ENCODE measurements around the gene ABL1. TPM values are rescaled to one million over a fixed set of nuclear protein-coding genes. Genes with fewer than 3 reads are reported as not detected.

The ABL1 gene
- total RNA-seq, 1 donor from 2014 or later = 92.4 TPM

GRCh38 chr9:130870491-130871381 is 35.7 kb downstream of the ABL1 start:
- no peak for DNase-seq (ENCODE audit: low spot score)

GRCh38 chr9:130871395-130872062 is 36.5 kb downstream of the ABL1 start:
- DNase-seq (ENCODE audit: low spot score) = no peak

- no peak for DNase-seq (ENCODE audit: low spot score)
Observed at GRCh38 chr9:130872093-130872492, 37.0 kb downstream of the ABL1 start.

GRCh38 chr9:130872508-130872907 is 37.5 kb downstream of the ABL1 start:
- no peak for DNase-seq (ENCODE audit: low spot score)

GRCh38 chr9:130872912-130873503 is 38.0 kb downstream of the ABL1 start:
- DNase-seq (ENCODE audit: low spot score) = no peak

GRCh38 chr9:130873966-130874365 is 38.9 kb downstream of the ABL1 start:
- DNase-seq (ENCODE audit: low spot score) = no peak

GRCh38 chr9:130874783-130875182 is 39.7 kb downstream of the ABL1 start:
- no peak for DNase-seq (ENCODE audit: low spot score)

GRCh38 chr9:130877300-130877699 is 42.2 kb downstream of the ABL1 start:
- no peak for DNase-seq (ENCODE audit: low spot score)

- no peak for DNase-seq (ENCODE audit: low spot score)
Observed at GRCh38 chr9:130878295-130878694, 43.2 kb downstream of the ABL1 start.

- DNase-seq (ENCODE audit: low spot score) = no peak
Observed at GRCh38 chr9:130879863-130880411, 44.9 kb downstream of the ABL1 start.

GRCh38 chr9:130880599-130881220 is 45.7 kb downstream of the ABL1 start:
- no peak for DNase-seq (ENCODE audit: low spot score)

GRCh38 chr9:130881516-130881915 is 46.5 kb downstream of the ABL1 start:
- DNase-seq (ENCODE audit: low spot score) = no peak

GRCh38 chr9:130882696-130883225 is 47.7 kb downstream of the ABL1 start:
- DNase-seq (ENCODE audit: low spot score) = no peak

GRCh38 chr9:130883479-130883878 is 48.4 kb downstream of the ABL1 start:
- no peak for DNase-seq (ENCODE audit: low spot score)

GRCh38 chr9:130884111-130884531 is 49.1 kb downstream of the ABL1 start:
- no peak for DNase-seq (ENCODE audit: low spot score)

GRCh38 chr9:130884542-130885483 is 49.8 kb downstream of the ABL1 start:
- DNase-seq (ENCODE audit: low spot score) = no peak

- no peak for DNase-seq (ENCODE audit: low spot score)
Observed at GRCh38 chr9:130885484-130886375, 50.7 kb downstream of the ABL1 start.

- no peak for DNase-seq (ENCODE audit: low spot score)
Observed at GRCh38 chr9:130886981-130887380, 51.9 kb downstream of the ABL1 start.
